Smooth muscle cell (in vitro differentiated cells): ENCODE results near the gene LSMEM2. TPM values are rescaled to one million over a fixed set of nuclear protein-coding genes. Genes with fewer than 3 reads are reported as not detected.
"Not testable (repeated sequence)": the region's sequence is repeated elsewhere in the genome, so short reads cannot be mapped to it uniquely, and the experiment has no call there.

Experiments
- DNase-seq: peaks from one replicate; lab custom pipeline; 2025; ENCODE audit not compliant: unreplicated experiment; lab: John Stamatoyannopoulos, UW
- H2AFZ ChIP-seq: fragments of 200-600 bp; sonication (generic); 2 replicates; pipeline ENCODE4 v1.6.0; 2016; ENCODE audit warnings: antibody characterized with exemption, low read depth, mild to moderate bottlenecking
- H3F3A ChIP-seq: fragments of 200-600 bp; sonication (generic); 2 replicates; pipeline ENCODE4 v1.6.0; 2017; ENCODE audit warnings: antibody characterized with exemption, low read depth
- H3K27ac ChIP-seq: fragments of 200-600 bp; sonication (generic); 2 replicates; pipeline ENCODE4 v1.5.1; 2016; ENCODE audit warnings: low read depth, mild to moderate bottlenecking
- H3K27me3 ChIP-seq: fragments of 200-600 bp; sonication (generic); 2 replicates; pipeline ENCODE4 v1.6.1; 2016; ENCODE audit warnings: low read depth, mild to moderate bottlenecking
- H3K36me3 ChIP-seq: fragments of 200-600 bp; sonication (generic); 2 replicates; pipeline ENCODE4 v1.5.1; 2016; ENCODE audit warnings: low read depth
- H3K4me1 ChIP-seq: fragments of 200-600 bp; sonication (generic); 2 replicates; pipeline ENCODE4 v1.5.1; 2016; ENCODE audit warnings: low read depth
- H3K4me2 ChIP-seq: fragments of 200-600 bp; sonication (generic); 2 replicates; pipeline ENCODE4 v1.6.0; 2016; ENCODE audit warnings: mild to moderate bottlenecking
- H3K4me3 ChIP-seq: fragments of 200-600 bp; sonication (generic); 2 replicates; pipeline ENCODE4 v1.5.1; 2016; ENCODE audit warnings: mild to moderate bottlenecking
- H3K79me2 ChIP-seq: fragments of 200-600 bp; sonication (generic); 2 replicates; pipeline ENCODE4 v1.6.0; 2016; ENCODE audit warnings: low read depth, mild to moderate bottlenecking
- H3K9ac ChIP-seq: fragments of 200-600 bp; sonication (generic); 2 replicates; pipeline ENCODE4 v1.6.0; 2016; ENCODE audit warnings: low read depth
- H3K9me3 ChIP-seq: fragments of 200-600 bp; sonication (generic); replicated peaks from 2 replicates; pipeline ENCODE4 v1.5.1; 2016; ENCODE audit warnings: low read depth
- H4K20me1 ChIP-seq: fragments of 200-600 bp; sonication (generic); 2 replicates; pipeline ENCODE4 v1.6.0; 2016; ENCODE audit warnings: low read depth
- CTCF ChIP-seq: fragments of 200-600 bp; sonication (generic); IDR thresholded peaks from 2 replicates; pipeline ENCODE4 v1.5.1; 2017; ENCODE audit warnings: borderline replicate concordance, mild to moderate bottlenecking, antibody characterized with exemption; ENCODE audit not compliant: insufficient read depth, poor library complexity, severe bottlenecking
- WGBS: methylation state at CpG from one replicate; pipeline ENCODE4 v1.1.7; 2016; ENCODE audit warnings: low lambda C conversion rate; 5-methylcytosine and 5-hydroxymethylcytosine counted together
- polyA plus RNA-seq: library from polyadenylated mRNA; unstranded; fragments of >200 nt; fragmentation: Nextera tagmentation; extraction: Ambion mirVana; gene quantifications from 2 replicates; pipeline ENCODE4 v1.2.1, GENCODE V29; 2016
- total RNA-seq: library from RNA; depleted of rRNA; stranded (reverse); fragments of >200 nt; gene quantifications from 2 replicates; pipeline ENCODE4 v1.2.3, GENCODE V29; 2014

Gene LSMEM2
- total and polyA plus RNA-seq, 2 experiments from 2014 or later, result 0.09 TPM; not detected in 1

- H2AFZ ChIP-seq, result no peak within 1 kb of the TSS
- H3K36me3 ChIP-seq, result no peaks in the 10 kb centered on the region
- no peaks in the 10 kb centered on the region for H4K20me1 ChIP-seq
- H3K9me3 ChIP-seq, result no peaks in the 10 kb centered on the region
- H3K27me3 ChIP-seq, result no peaks in the 10 kb centered on the region
- no peak for DNase-seq
- H3K4me2 ChIP-seq, result no peak within 1 kb of the TSS
- H3K27ac ChIP-seq, result no peak within 1 kb of the TSS
- no peak for TF ChIP-seq CTCF
- H3F3A ChIP-seq, result peaks cover 4% of the 10 kb centered on the region
- no peaks in the 10 kb centered on the region for H3K79me2 ChIP-seq
- H3K4me3 ChIP-seq, result no peak within 1 kb of the TSS
- no peak within 1 kb of the TSS for H3K9ac ChIP-seq
- 85% methylated on average over 14 of the region's 14 CpGs for WGBS
- H3K4me1 ChIP-seq, result peaks cover 12% of the 10 kb centered on the region
These were observed 24.3 kb downstream of the LSMEM2 start, which contains the start of gene HYAL1 for GRCh38 chr3:50303013-50303815. Gene HYAL1 (minus strand): TSS chr3:50303574. CDS start chr3:50302956, 618 bp downstream.

DNA sequence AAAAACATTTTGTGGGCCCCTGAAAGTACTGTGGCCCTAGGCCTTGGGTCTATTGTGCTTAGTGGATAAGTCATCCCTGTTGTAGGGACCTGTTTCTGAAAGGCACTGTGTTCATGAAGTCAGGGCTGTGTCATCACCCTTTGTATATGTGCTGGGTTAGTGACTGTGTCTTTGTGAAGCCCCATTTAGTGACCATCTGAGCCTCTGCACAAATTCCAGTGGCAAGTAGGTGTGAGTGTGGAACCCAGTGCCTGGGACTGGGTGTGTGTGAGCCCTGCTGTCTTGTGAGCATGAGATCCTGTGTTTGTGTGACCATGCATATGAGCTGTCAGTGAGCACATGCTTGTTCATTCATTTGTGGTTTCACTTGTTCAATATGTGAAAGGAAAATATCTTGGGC is 25.7 kb downstream of the LSMEM2 start:
- H4K20me1 ChIP-seq, result no peaks in the 10 kb centered on the region
- H3K9me3 ChIP-seq, result no peaks in the 10 kb centered on the region
- TF ChIP-seq CTCF, result no peak
- peaks cover 7% of the 10 kb centered on the region for H3K4me1 ChIP-seq
- H3F3A ChIP-seq, result peaks cover 4% of the 10 kb centered on the region
- H3K27me3 ChIP-seq, result no peaks in the 10 kb centered on the region
- H3K36me3 ChIP-seq, result peaks cover 6% of the 10 kb centered on the region
- DNase-seq, result no peak
- no peak overlapping the region for H2AFZ ChIP-seq
- H3K9ac ChIP-seq, result no peak overlapping the region
- H3K4me3 ChIP-seq, result no peak overlapping the region
- no peak overlapping the region for H3K27ac ChIP-seq
- H3K4me2 ChIP-seq, result no peak overlapping the region
- no peaks in the 10 kb centered on the region for H3K79me2 ChIP-seq

DNA sequence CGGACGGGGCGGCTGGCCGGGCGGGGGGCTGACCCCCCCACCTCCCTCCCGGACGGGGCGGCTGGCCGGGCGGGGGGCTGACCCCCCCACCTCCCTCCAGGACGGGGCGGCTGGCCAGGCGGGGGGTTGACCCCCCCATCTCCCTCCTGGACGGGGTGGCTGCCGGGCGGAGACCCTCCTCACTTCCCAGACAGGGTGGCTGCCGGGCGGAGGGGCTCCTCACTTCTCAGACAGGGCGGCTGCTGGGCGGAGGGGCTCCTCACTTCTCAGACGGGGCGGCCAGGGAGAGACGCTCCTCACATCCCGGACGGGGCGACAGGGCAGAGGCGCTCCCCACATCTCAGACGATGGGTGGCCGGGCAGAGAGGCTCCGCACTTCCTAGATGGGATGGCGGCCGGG is 33.2 kb downstream of the LSMEM2 start:
- WGBS, result 98% methylated on average over 16 of the region's 32 CpGs
- H3K79me2 ChIP-seq, H3K27me3 ChIP-seq, H3K27ac ChIP-seq, H3K36me3 ChIP-seq, H3K9ac ChIP-seq, H2AFZ ChIP-seq, H3K9me3 ChIP-seq, H3K4me3 ChIP-seq, H3K4me2 ChIP-seq, H3K4me1 ChIP-seq, H3F3A ChIP-seq, DNase-seq: not testable (repeated sequence)
- peaks cover 14% of the 10 kb centered on the region for H4K20me1 ChIP-seq

- DNase-seq, result no peak
- H3K27me3 ChIP-seq, result no peaks in the 10 kb centered on the region
- WGBS, result 98% methylated on average over 3 of the region's 3 CpGs
- peaks cover 8% of the 10 kb centered on the region for H3K79me2 ChIP-seq
- H3K9ac ChIP-seq, result no peak overlapping the region
- no peak overlapping the region for H3K4me3 ChIP-seq
- no peaks in the 10 kb centered on the region for H3K9me3 ChIP-seq
- H3K4me1 ChIP-seq, result no peaks in the 10 kb centered on the region
- peaks cover 24% of the 10 kb centered on the region for H4K20me1 ChIP-seq
- H2AFZ ChIP-seq, result no peak overlapping the region
- H3K27ac ChIP-seq, result no peak overlapping the region
- H3K36me3 ChIP-seq, result peaks cover 5% of the 10 kb centered on the region
- H3F3A ChIP-seq, result no peaks in the 10 kb centered on the region
- H3K4me2 ChIP-seq, result no peak overlapping the region
- no peak for TF ChIP-seq CTCF
These were observed 35.5 kb downstream of the LSMEM2 start for GRCh38 chr3:50314342-50314741.
